K562 (cell line): ENCODE results near the gene MORF4L1. TPM values are rescaled to one million over a fixed set of nuclear protein-coding genes. Genes with fewer than 3 reads are reported as not detected.
A peak's percentile ranks its signal among the peaks of the same experiment; 100 is the strongest.

Experiments used
- ATAC-seq: fragments of 200-7000 bp; cut with Tn5 transposase; 3 replicates; pipeline ENCODE4 v1.9.1; 2020; ENCODE audit warnings: moderate library complexity
- BruUV-seq: library from RNA; stranded (reverse); fragments of 400-500 nt; replicated peaks from 2 replicates; lab custom pipeline; 2021; lab: Mats Ljungman, UMichigan
- CTCF ChIA-PET: fragments of 300-600 bp; formaldehyde crosslinking; extraction: SDS; loops from one replicate; lab custom pipeline; 2021; ENCODE audit warnings: low intra/inter-chr PET ratio; lab: Yijun Ruan, JAX
- POLR2A ChIA-PET: fragments of 300-600, 350-650 bp; sonication (Branson Sonifier 250); formaldehyde crosslinking; extraction: SDS; loops from one replicate; lab custom pipeline; 2021; ENCODE audit warnings: antibody characterized with exemption, inconsistent platforms; lab: Yijun Ruan, JAX
- DNase-seq, 4 experiments: peaks; one replicate each; pipeline versions ENCODE4 v3.0.0 to v3.0.0-alpha.2; 2011 to 2018; ENCODE audit warnings: low spot score in 3 of 4, mixed read lengths in 3 of 4; ENCODE audit errors: extremely low read depth in 1 of 4
- FAIRE-seq: peaks from 2 replicates; lab custom pipeline; 2011; peaks lifted over from hg19 to GRCh38; lab: Jason Lieb, UNC
- H2AFZ ChIP-seq: 2 replicates; pipeline ENCODE4 v1.6.0; 2011; ENCODE audit warnings: low read depth, low read length, control low read depth, inconsistent platforms
- H3K27ac ChIP-seq: fragments of 200-600 bp; 3 replicates; pipeline ENCODE4 v1.8.0; 2011; ENCODE audit warnings: low read depth, mild to moderate bottlenecking, control low read depth, inconsistent platforms, low read length, moderate library complexity, mixed read lengths; ENCODE audit errors: extremely low read depth
- H3K27me3 ChIP-seq, 2 experiments: fragments of 300-600 bp in 1 of 2; 2 replicates in 1 of 2; 3 replicates in 1 of 2; pipeline versions ENCODE4 v1.6.0 to v1.8.0; 2011; ENCODE audit warnings: inconsistent platforms in 2 of 2, low read length in 2 of 2, mild to moderate bottlenecking in 1 of 2, mixed read lengths in 1 of 2, moderate library complexity in 1 of 2; ENCODE audit not compliant: control insufficient read depth in 2 of 2, insufficient read depth in 2 of 2
- H3K36me3 ChIP-seq: fragments of 300-600 bp; 3 replicates; pipeline ENCODE4 v1.8.0; 2011; ENCODE audit warnings: mild to moderate bottlenecking, low read length, inconsistent platforms; ENCODE audit not compliant: control insufficient read depth, insufficient read depth
- H3K4me1 ChIP-seq, 2 experiments: fragments of 200-600 bp in 1 of 2; replicated peaks in 1 of 2; 2 replicates in 1 of 2; 3 replicates in 1 of 2; pipeline versions ENCODE4 v1.5.1 to v1.8.0; 2011; ENCODE audit warnings: inconsistent platforms in 2 of 2, low read length in 2 of 2, mild to moderate bottlenecking in 1 of 2, mixed read lengths in 1 of 2, moderate library complexity in 1 of 2; ENCODE audit not compliant: control insufficient read depth in 2 of 2, insufficient read depth in 2 of 2
- H3K4me2 ChIP-seq: 2 replicates; pipeline ENCODE4 v1.6.1; 2011; ENCODE audit warnings: low read length, control low read depth, inconsistent platforms, mixed read lengths; ENCODE audit not compliant: insufficient read depth
- H3K4me3 ChIP-seq: fragments of 200-600 bp; sonication (generic), shearing (Covaris generic); 2 replicates; pipeline ENCODE4 v1.5.1; 2016; ENCODE audit warnings: control low read depth, inconsistent platforms
- H3K79me2 ChIP-seq: fragments of 200-600 bp; 3 replicates; pipeline ENCODE4 v1.8.0; 2011; ENCODE audit warnings: low read length, inconsistent platforms; ENCODE audit not compliant: control insufficient read depth, insufficient read depth
- H3K9ac ChIP-seq, 2 experiments: 2 replicates each; pipeline versions ENCODE4 v1.6.0 to v1.6.1; 2011; ENCODE audit warnings: low read depth in 2 of 2, low read length in 2 of 2, control low read depth in 1 of 2, inconsistent platforms in 1 of 2, mild to moderate bottlenecking in 1 of 2, mixed read lengths in 1 of 2; ENCODE audit not compliant: insufficient read depth in 1 of 2
- H3K9me1 ChIP-seq: one replicate; pipeline ENCODE4 v1.6.0; 2011; ENCODE audit warnings: inconsistent platforms, mild to moderate bottlenecking, low read length, moderate library complexity; ENCODE audit not compliant: control insufficient read depth, insufficient read depth
- H3K9me3 ChIP-seq: replicated peaks from 2 replicates; pipeline ENCODE4 v1.5.1; 2011; ENCODE audit warnings: low read depth, low read length, inconsistent platforms; ENCODE audit not compliant: control insufficient read depth, insufficient read depth
- H4K20me1 ChIP-seq: replicated peaks from 2 replicates; pipeline ENCODE4 v1.6.1; 2011; ENCODE audit warnings: low read length, inconsistent platforms, mixed read lengths; ENCODE audit not compliant: control insufficient read depth, insufficient read depth
- CBX8 ChIP-seq: fragments of 200-600 bp; sonication (generic); IDR thresholded peaks from 2 replicates; pipeline ENCODE4 v1.6.1; 2012; ENCODE audit warnings: borderline replicate concordance, mixed run types, low read depth, mild to moderate bottlenecking, moderate library complexity, mixed read lengths, low read length, control low read depth, inconsistent platforms; ENCODE audit not compliant: poor library complexity, severe bottlenecking; ENCODE audit errors: extremely low read depth
- MNT ChIP-seq, 2 experiments: fragments of 450-650 bp; conservative IDR thresholded peaks; 2 replicates each; pipeline ENCODE4 v1.6.1; 2017; ENCODE audit warnings: mild to moderate bottlenecking in 2 of 2, moderate library complexity in 2 of 2
- POLR2G ChIP-seq: fragments of 200-400 bp; formaldehyde crosslinking; IDR thresholded peaks from 2 replicates; pipeline ENCODE4 v1.6.1; 2017; ENCODE audit warnings: low read depth, mild to moderate bottlenecking, antibody characterized with exemption, low read length, moderate library complexity
- RBFOX2 ChIP-seq: fragments of 200-400 bp; formaldehyde crosslinking; IDR thresholded peaks from 2 replicates; pipeline ENCODE4 v1.6.1; 2017; ENCODE audit warnings: low read depth, mild to moderate bottlenecking, low read length, moderate library complexity
- RBM22 ChIP-seq: fragments of 200-400 bp; formaldehyde crosslinking; IDR thresholded peaks from 2 replicates; pipeline ENCODE4 v1.6.1; 2018; ENCODE audit warnings: low read length, low read depth; ENCODE audit not compliant: poor library complexity, severe bottlenecking
- TAF9B ChIP-seq: fragments of 450-650 bp; IDR thresholded peaks from 2 replicates; pipeline ENCODE4 v1.6.1; 2018; ENCODE audit warnings: mild to moderate bottlenecking; ENCODE audit not compliant: partially characterized antibody
- ZKSCAN3 ChIP-seq: fragments of 250-450 bp; sonication (Bioruptor Pico); IDR thresholded peaks from 2 replicates; pipeline ENCODE4 v1.4.0; 2020
- ZNF668 ChIP-seq: fragments of 250-450 bp; sonication (Bioruptor Pico); IDR thresholded peaks from 2 replicates; pipeline ENCODE4 v1.8.0; 2022; ENCODE audit warnings: mild to moderate bottlenecking, inconsistent platforms
- WGBS: fragments of 100-300 bp; shearing (Covaris generic); methylation state at CpG from one replicate; pipeline ENCODE4 v1.1.6; 2016; ENCODE audit warnings: low coverage, mixed read lengths; ENCODE audit not compliant: insufficient coverage; ENCODE audit errors: missing lambda C conversion rate; 5-methylcytosine and 5-hydroxymethylcytosine counted together
- in situ Hi-C: fragments of 300-500 bp; cut with MboI; formaldehyde crosslinking; loops from 4 replicates; pipeline ENCODE4 v1.15.0; 2018; ENCODE audit warnings: inconsistent platforms, mixed read lengths
- intact Hi-C: fragments of 100-400 bp; cut with micrococcal nuclease; formaldehyde crosslinking; loops from 2 replicates; pipeline ENCODE4 v1.14.2; 2022
- polyA plus RNA-seq, 8 experiments: library from polyadenylated mRNA; depleted of rRNA in 4 of 8; stranded (reverse) in 5 of 8; unstranded in 3 of 8; fragments of >200 nt; fragmentation: Nextera tagmentation in 2 of 8; fragmentation: Illumina TruSeq in 1 of 8; extraction: Ambion mirVana in 2 of 8; extraction: Trizol in 1 of 8; gene quantifications; 2 replicates each; pipeline versions ENCODE4 v1.2.1 to v1.2.3, GENCODE V29; 2011 to 2014; ENCODE audit warnings: inconsistent platforms in 1 of 8, missing spikeins in 1 of 8
- total RNA-seq, 7 experiments: library from RNA; depleted of rRNA in 6 of 7; stranded (reverse); fragments of >200 nt in 6 of 7; fragmentation: Illumina TruSeq in 2 of 7; extraction: Trizol in 2 of 7; gene quantifications; 2 replicates each; pipeline versions ENCODE4 v1.2.1 to v1.2.3, GENCODE V29; 2011 to 2021; ENCODE audit warnings: low replicate concordance in 1 of 7

The MORF4L1 gene
- total and polyA plus RNA-seq, 9 of the 15 experiments (the other 6 are each of a cell fraction or from before 2014, with no cell fraction given) = 127 to 615 (median 281) TPM

- Histone ChIP-seq H3K79me2 (no peaks in the 10 kb centered on the region), H3K9me1 (no peaks in the 10 kb centered on the region), H3K9ac (no peak overlapping the region), H3K27ac (no peak overlapping the region), H3K4me2 (no peak overlapping the region), H3K4me1 (peaks cover 11 to 27% of the 10 kb centered on the region in 2 experiments), H2AFZ (no peak overlapping the region), H4K20me1 (no peaks in the 10 kb centered on the region), H3K36me3 (peaks cover 82% of the 10 kb centered on the region; the same call in 2 of the 3 replicates), H3K27me3 (no peaks in the 10 kb centered on the region), H3K9me3 (no peaks in the 10 kb centered on the region), H3K4me3 (no peak overlapping the region)
- CTCF ChIA-PET = no interaction called here
- POLR2A ChIA-PET = no interaction called here
- DNase-seq = no peak
- ATAC-seq = no peak
- in situ Hi-C loops (no loop called here), intact Hi-C loops (no loop called here)
- 93% methylated on average over 8 of the region's 14 CpGs for WGBS
- FAIRE-seq = no peak
- TF ChIP-seq POLR2G (peak; percentile 69), TAF9B (no peak), RBM22 (peak; percentile 54), ZNF668 (no peak), MNT (conservative IDR thresholded peaks at IDR 0.05) (no peak), CBX8 (no peak), RBFOX2 (peak; percentile 33; the same call in 1 of the 2 replicates), ZKSCAN3 (CRISPR knock-in tag) (no peak)
- BruUV-seq = no TSS peak
Observed at GRCh38 chr15:78928616-78929093, 56.0 kb downstream of the MORF4L1 start.
